CD14-positive monocyte (primary cell): ENCODE results near the gene PCBP3. TPM values are rescaled to one million over a fixed set of nuclear protein-coding genes. Genes with fewer than 3 reads are reported as not detected.

ENCODE experiments used
- DNase-seq, 3 donors: peaks; one replicate each; pipeline ENCODE4 v3.0.0-alpha.2; 2011 to 2022
- H2AFZ ChIP-seq: 2 replicates; pipeline ENCODE4 v1.6.0; 2012; ENCODE audit warnings: mild to moderate bottlenecking, low read depth, low read length, inconsistent platforms; ENCODE audit not compliant: insufficient read depth, poor library complexity, severe bottlenecking
- H3K27ac ChIP-seq, 2 donors: 1 replicate in 1 of 2; 2 replicates in 1 of 2; pipeline ENCODE4 v1.5.1; 2012 to 2013; ENCODE audit warnings: low read length in 2 of 2, control low read depth in 1 of 2, inconsistent platforms in 1 of 2, low read depth in 1 of 2, mild to moderate bottlenecking in 1 of 2
- H3K27me3 ChIP-seq, 2 donors: one replicate each; pipeline versions ENCODE4 v1.6.0 to v1.6.1; 2011 to 2013; ENCODE audit warnings: low read length in 2 of 2; ENCODE audit not compliant: control insufficient read depth in 2 of 2, insufficient read depth in 2 of 2
- H3K36me3 ChIP-seq, 2 donors: replicated peaks in 1 of 2; 1 replicate in 1 of 2; 2 replicates in 1 of 2; pipeline versions ENCODE4 v1.5.1 to v1.6.1; 2012 to 2013; ENCODE audit warnings: low read length in 2 of 2, control low read depth in 1 of 2, inconsistent platforms in 1 of 2, mild to moderate bottlenecking in 1 of 2; ENCODE audit not compliant: insufficient read depth in 2 of 2, control insufficient read depth in 1 of 2
- H3K4me1 ChIP-seq, 2 donors: 1 replicate in 1 of 2; 2 replicates in 1 of 2; pipeline versions ENCODE4 v1.5.1 to v1.6.1; 2012 to 2013; ENCODE audit warnings: low read length in 2 of 2, control low read depth in 1 of 2, inconsistent platforms in 1 of 2, mild to moderate bottlenecking in 1 of 2, moderate library complexity in 1 of 2; ENCODE audit not compliant: insufficient read depth in 2 of 2, control insufficient read depth in 1 of 2
- H3K4me2 ChIP-seq: replicated peaks from 2 replicates; pipeline ENCODE3; 2012; ENCODE audit warnings: low read length, moderate library complexity, mild to moderate bottlenecking; ENCODE audit not compliant: poor library complexity, severe bottlenecking; ENCODE audit errors: extremely low read depth
- H3K4me3 ChIP-seq, 3 experiments: fragments of 200-600 bp in 1 of 3; sonication (generic) in 1 of 3; replicated peaks in 1 of 3; 1 replicate in 2 of 3; 2 replicates in 1 of 3; pipeline ENCODE4 v1.5.1; 2011 to 2013; ENCODE audit warnings: low read length in 3 of 3, mild to moderate bottlenecking in 3 of 3, control low read depth in 2 of 3, low read depth in 2 of 3, inconsistent platforms in 1 of 3, moderate library complexity in 1 of 3
- H3K79me2 ChIP-seq: 2 replicates; pipeline ENCODE4 v1.6.0; 2012; ENCODE audit warnings: mild to moderate bottlenecking, control low read depth, inconsistent platforms, low read length, moderate library complexity; ENCODE audit not compliant: insufficient read depth
- H3K9ac ChIP-seq: 2 replicates; pipeline ENCODE4 v1.6.0; 2017; ENCODE audit warnings: low read length, mild to moderate bottlenecking; ENCODE audit not compliant: insufficient read depth, poor library complexity, severe bottlenecking
- H3K9me3 ChIP-seq, 2 donors: replicated peaks in 1 of 2; 1 replicate in 1 of 2; 2 replicates in 1 of 2; pipeline versions ENCODE4 v1.5.1 to v1.6.1; 2012 to 2013; ENCODE audit warnings: low read length in 2 of 2, control low read depth in 1 of 2; ENCODE audit not compliant: control insufficient read depth in 1 of 2, insufficient read depth in 1 of 2
- H4K20me1 ChIP-seq: 2 replicates; pipeline ENCODE4 v1.6.0; 2012; ENCODE audit warnings: mild to moderate bottlenecking, low read length, control low read depth, moderate library complexity; ENCODE audit not compliant: insufficient read depth
- H3K27ac Mint-ChIP-seq, 7 donors: one replicate each; pipeline ENCODE4 v1.8.0; 2020; ENCODE audit warnings: mild to moderate bottlenecking in 7 of 7, mixed read lengths in 7 of 7, moderate library complexity in 6 of 7, inconsistent platforms in 2 of 7
- H3K27me3 Mint-ChIP-seq, 3 donors: one replicate each; pipeline ENCODE4 v1.8.0; 2021 to 2022; ENCODE audit warnings: low read depth in 3 of 3, mild to moderate bottlenecking in 3 of 3, mixed read lengths in 3 of 3, moderate library complexity in 3 of 3, inconsistent platforms in 1 of 3
- H3K36me3 Mint-ChIP-seq, 2 donors: one replicate each; pipeline ENCODE4 v1.8.0; 2020; ENCODE audit warnings: mixed read lengths in 2 of 2, inconsistent platforms in 1 of 2, mild to moderate bottlenecking in 1 of 2
- H3K4me1 Mint-ChIP-seq: one replicate; pipeline ENCODE4 v1.8.0; 2020; ENCODE audit warnings: mild to moderate bottlenecking, mixed read lengths
- H3K4me3 Mint-ChIP-seq, 2 donors: one replicate each; pipeline ENCODE4 v1.8.0; 2020; ENCODE audit warnings: mild to moderate bottlenecking in 2 of 2, mixed read lengths in 2 of 2, moderate library complexity in 1 of 2
- H3K9me3 Mint-ChIP-seq, 7 donors: one replicate each; pipeline ENCODE4 v1.8.0; 2020 to 2022; ENCODE audit warnings: mixed read lengths in 7 of 7, mild to moderate bottlenecking in 6 of 7, moderate library complexity in 6 of 7, inconsistent platforms in 2 of 7
- CTCF ChIP-seq: fragments of 200-600 bp; IDR thresholded peaks from one replicate; pipeline ENCODE4 v1.8.0; 2022; ENCODE audit warnings: antibody characterized with exemption, mild to moderate bottlenecking
- WGBS: methylation state at CpG from one replicate; pipeline ENCODE4 v1.1.5; 2013; ENCODE audit warnings: missing lambda C conversion rate; ENCODE audit not compliant: insufficient coverage; 5-methylcytosine and 5-hydroxymethylcytosine counted together
- intact Hi-C, 2 donors: fragments of 100-400 bp; cut with micrococcal nuclease; formaldehyde crosslinking; loops; one replicate each; pipeline versions ENCODE4 v1.15.0 to v1.15.1; 2023
- polyA plus RNA-seq, 3 donors: library from polyadenylated mRNA; depleted of rRNA in 1 of 3; unstranded in 2 of 3; stranded (reverse) in 1 of 3; fragments of 300-500 nt in 2 of 3; fragments of >200 nt in 1 of 3; fragmentation: Illumina TruSeq in 2 of 3; gene quantifications; 1 replicate in 2 of 3; 2 replicates in 1 of 3; pipeline ENCODE4 v1.2.3, GENCODE V29; 2012 to 2021

PCBP3 gene
- polyA plus RNA-seq, 3 donors, result 0.34 to 0.49 TPM; not detected in 1

DNA sequence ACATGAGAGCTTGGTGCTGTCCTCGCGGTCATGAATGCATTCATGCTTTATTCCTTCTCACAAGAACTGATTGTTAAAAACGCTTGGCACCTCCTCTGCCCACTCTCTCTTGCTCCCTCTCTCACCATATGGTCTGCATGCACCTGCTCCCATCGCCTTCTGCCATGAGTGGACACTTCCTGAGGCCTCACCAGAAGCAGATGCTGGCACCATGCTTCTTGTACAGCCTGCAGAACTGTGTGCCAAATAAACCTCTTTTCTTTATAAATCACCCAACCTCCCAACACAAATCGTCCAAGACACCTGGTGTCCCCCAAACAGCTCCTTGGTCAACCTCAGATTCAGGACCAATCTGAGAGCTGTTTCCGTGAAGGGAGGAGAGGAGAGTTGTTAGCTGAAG is 43.3 kb upstream of the PCBP3 start:
- H3K9me3 Mint-ChIP-seq, result peaks cover 12 to 35% (median 25%) of the 10 kb centered on the region in 7 donors
- H3K4me1 Mint-ChIP-seq, result peaks cover 4% of the 10 kb centered on the region
- TF ChIP-seq CTCF, result no peak
- Histone ChIP-seq H3K36me3 (no peaks in the 10 kb centered on the region), H3K9me3 (peaks cover 10 to 16% of the 10 kb centered on the region in 2 donors), H3K4me3 (no peak overlapping the region), H4K20me1 (no peaks in the 10 kb centered on the region), H3K27ac (no peak overlapping the region), H3K4me1 (no peaks in the 10 kb centered on the region), H3K9ac (no peak overlapping the region), H3K4me2 (no peak overlapping the region), H2AFZ (no peak overlapping the region), H3K27me3 (no peaks in the 10 kb centered on the region), H3K79me2 (no peaks in the 10 kb centered on the region)
- H3K27me3 Mint-ChIP-seq, result peaks cover 3 to 12% (median 11%) of the 10 kb centered on the region in 3 donors
- no peak overlapping the region for H3K27ac Mint-ChIP-seq
- no peaks in the 10 kb centered on the region for H3K36me3 Mint-ChIP-seq
- 95% methylated on average over 4 of the region's 6 CpGs for WGBS
- no peak overlapping the region for H3K4me3 Mint-ChIP-seq
- no peak for DNase-seq
- intact Hi-C loops, result no loop called here

DNA sequence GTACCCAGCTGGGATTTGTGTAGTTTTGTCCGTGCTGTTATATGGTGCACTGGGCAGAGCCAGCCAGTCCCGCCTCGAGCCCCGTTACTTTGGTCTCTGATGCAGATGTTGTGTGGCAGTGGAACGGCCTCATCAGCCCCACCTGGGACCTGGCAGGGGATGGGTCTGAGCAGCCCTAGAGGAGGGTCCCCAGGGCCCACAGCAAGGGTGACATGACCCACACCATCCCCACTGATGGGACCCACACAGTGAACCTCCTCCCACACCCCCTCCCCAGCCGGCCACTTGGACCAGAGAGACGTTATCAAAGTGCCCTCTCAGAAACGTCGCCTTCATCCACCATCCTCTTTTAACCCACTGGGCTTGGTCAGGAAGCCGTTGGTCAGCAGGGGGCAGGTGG is 42.0 kb upstream of the PCBP3 start:
- Mint-ChIP-seq H3K27ac (no peak overlapping the region), H3K27me3 (peaks cover 2 to 12% (median 11%) of the 10 kb centered on the region in 3 donors), H3K4me1 (peaks cover 4% of the 10 kb centered on the region), H3K4me3 (no peak overlapping the region), H3K9me3 (peaks cover 12 to 37% (median 29%) of the 10 kb centered on the region in 7 donors), H3K36me3 (no peaks in the 10 kb centered on the region)
- Histone ChIP-seq H3K9me3 (peaks cover 10 to 25% of the 10 kb centered on the region in 2 donors), H3K27me3 (no peaks in the 10 kb centered on the region), H3K79me2 (no peaks in the 10 kb centered on the region), H3K4me3 (no peak overlapping the region), H3K27ac (no peak overlapping the region), H3K4me2 (no peak overlapping the region), H2AFZ (no peak overlapping the region), H4K20me1 (no peaks in the 10 kb centered on the region), H3K36me3 (no peaks in the 10 kb centered on the region), H3K9ac (no peak overlapping the region), H3K4me1 (no peaks in the 10 kb centered on the region)
- WGBS, result 100% methylated on average over 4 of the region's 10 CpGs
- no peak for TF ChIP-seq CTCF
- DNase-seq, result no peak
- intact Hi-C loops, result no loop called here
